Retinal pigment epithelial cell (primary cell): ENCODE results near the gene WFIKKN1.

Experiments
- DNase-seq: peaks from one replicate; pipeline ENCODE4 v3.0.0-alpha.2; 2010; ENCODE audit warnings: low read depth
- H3K4me3 ChIP-seq: 2 replicates; pipeline ENCODE4 v1.5.1; 2011; ENCODE audit warnings: mild to moderate bottlenecking, low read length, control low read depth, moderate library complexity
- CTCF ChIP-seq: conservative IDR thresholded peaks from 2 replicates; pipeline ENCODE4 v1.5.1; 2011; ENCODE audit warnings: low read depth, low read length, control low read depth, inconsistent platforms

Gene WFIKKN1

DNA sequence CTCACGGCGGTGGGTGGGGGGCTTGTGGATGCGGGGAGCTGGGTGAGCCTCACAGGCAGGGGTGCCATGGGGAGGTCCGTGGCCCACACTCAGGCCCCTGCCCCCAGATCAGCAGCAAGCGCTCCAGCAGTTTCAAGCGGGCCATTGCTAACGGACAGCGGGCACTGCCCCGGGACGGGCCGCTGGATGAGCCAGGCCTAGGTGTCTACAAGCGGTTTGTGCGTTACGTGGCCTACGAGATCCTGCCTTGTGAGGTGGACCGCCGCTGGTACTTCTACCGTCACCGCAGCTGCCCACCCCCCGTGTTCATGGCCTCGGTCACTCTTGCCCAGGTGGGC lies 45.7 kb downstream of the WFIKKN1 start:
- TF ChIP-seq CTCF, result no peak
- no peak overlapping the region for H3K4me3 ChIP-seq
- DNase-seq, result no peak

DNA sequence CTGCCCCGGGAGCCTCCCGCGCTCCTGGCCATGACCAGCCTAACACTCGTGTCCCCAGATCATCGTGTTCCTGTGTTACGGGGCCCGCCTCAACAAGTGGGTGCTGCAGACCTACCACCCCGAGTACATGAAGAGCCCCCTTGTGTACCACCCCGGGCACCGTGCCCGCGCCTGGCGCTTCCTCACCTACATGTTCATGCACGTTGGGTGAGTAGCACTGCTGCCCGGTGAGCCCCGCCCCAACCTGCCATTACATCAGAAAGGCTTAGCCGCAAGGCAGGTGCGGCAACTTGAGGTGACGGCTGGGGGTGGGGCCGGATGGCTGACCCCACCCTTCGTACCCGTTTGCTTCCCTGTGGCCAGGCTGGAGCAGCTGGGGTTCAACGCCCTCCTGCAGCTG lies 46.1 kb downstream of the WFIKKN1 start:
- no peak for TF ChIP-seq CTCF
- no peak overlapping the region for H3K4me3 ChIP-seq
- no peak for DNase-seq

GRCh38 chr16:677316-678190 lies 46.8 kb downstream of the WFIKKN1 start:
- no peak overlapping the region for H3K4me3 ChIP-seq
- no peak for DNase-seq
- no peak for TF ChIP-seq CTCF

DNA sequence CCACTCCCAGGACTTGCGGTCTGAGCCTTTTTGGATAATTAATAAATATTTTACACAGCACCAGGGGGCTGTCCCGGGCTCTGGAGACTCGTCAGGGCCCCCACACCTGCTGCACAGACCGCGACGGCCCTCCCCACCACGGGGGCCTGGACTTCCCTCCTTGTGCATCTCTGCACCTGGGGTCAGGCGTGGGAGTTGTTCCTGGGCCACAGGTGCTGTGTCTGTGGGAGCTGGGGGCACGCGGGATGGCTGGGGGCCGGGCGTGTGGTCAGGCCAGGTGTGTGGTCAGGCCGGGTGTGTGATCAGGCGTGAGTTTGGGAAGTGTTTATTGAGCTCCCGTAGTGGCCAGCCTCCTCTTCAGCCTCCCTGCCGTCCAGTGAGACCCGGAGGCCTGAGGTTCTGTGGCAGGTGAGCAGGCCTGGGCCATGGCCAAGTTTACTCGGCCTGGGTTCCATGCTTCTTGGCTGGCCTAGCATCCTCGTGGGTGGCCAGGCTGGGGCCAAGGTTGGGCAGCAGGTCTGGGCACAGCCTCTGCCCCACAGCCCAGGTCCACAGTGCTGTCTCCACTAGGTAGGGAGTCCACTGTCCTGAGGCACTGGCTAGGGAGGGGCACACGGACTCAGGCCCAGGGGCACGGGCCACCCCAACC lies 47.5 kb downstream of the WFIKKN1 start:
- no peak for DNase-seq
- no peak overlapping the region for H3K4me3 ChIP-seq
- TF ChIP-seq CTCF, result no peak

- peak overlapping the region; percentile 54 for H3K4me3 ChIP-seq
- no peak for DNase-seq
- TF ChIP-seq CTCF, result no peak
Measured at GRCh38 chr16:678858-679813, 48.4 kb downstream of the WFIKKN1 start.

DNA sequence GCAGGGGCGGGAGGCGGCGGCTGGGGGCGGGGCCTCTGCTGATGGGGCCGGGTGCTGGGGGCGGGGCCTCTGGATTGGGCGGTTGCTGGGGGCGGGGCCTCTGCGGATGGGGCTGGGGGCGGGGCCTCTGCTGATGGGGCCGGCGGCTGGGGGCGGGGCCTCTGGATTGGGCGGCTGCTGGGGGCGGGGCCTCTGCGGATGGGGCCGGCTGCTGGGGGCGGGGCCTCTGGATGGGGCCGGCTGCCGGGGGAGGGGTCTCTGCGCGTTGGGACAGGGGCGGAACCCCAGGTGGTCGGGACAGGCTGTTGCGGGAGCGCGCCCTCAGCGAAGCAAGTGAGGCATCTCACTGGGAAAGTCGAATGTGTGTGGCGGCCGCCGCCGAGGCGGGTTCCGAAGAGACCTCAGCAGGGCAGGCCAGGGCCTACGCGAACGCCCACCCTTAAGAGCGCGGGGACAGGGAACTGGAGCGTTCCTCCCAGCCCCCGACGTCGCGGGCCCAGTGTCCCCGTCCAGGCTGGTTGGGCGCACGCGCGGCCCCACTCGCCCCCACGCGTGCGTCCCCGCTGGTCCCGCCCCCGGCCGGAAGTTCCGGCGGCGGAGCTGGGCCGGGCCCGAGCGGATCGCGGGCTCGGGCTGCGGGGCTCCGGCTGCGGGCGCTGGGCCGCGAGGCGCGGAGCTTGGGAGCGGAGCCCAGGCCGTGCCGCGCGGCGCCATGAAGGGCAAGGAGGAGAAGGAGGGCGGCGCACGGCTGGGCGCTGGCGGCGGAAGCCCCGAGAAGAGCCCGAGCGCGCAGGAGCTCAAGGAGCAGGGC lies 49.2 kb downstream of the WFIKKN1 start, which contains the start of gene STUB1:
STUB1 (plus strand) TSS at position 597 of the 811 bp plus-strand sequence; CDS start at position 713, 116 bp downstream.
- peak within 1 kb of the TSS; percentile 73 for H3K4me3 ChIP-seq

More for the DNA sequence above, 49.2 kb downstream of the WFIKKN1 start, which contains the start of gene STUB1:
- no peak for TF ChIP-seq CTCF
- DNase-seq, result peak; percentile 27
